ENCODE data around the gene GRID2.

Gene GRID2

GRCh38 chr4:93684571-93684970 lies 1380.8 kb downstream of the GRID2 start:
- H3K9me3 ChIP-seq (ENCODE audit: control insufficient read depth, low read length) = no peaks in the 10 kb centered on the region
- H3K27me3 ChIP-seq (replicated peaks; ENCODE audit: control insufficient read depth, insufficient read depth, low read length) = no peaks in the 10 kb centered on the region
- H3K4me1 ChIP-seq (ENCODE audit: control insufficient read depth, insufficient read depth, low read length) = no peaks in the 10 kb centered on the region

GRCh38 chr4:93687304-93687703 lies 1383.5 kb downstream of the GRID2 start:
- Histone ChIP-seq H3K4me1 (ENCODE audit: control insufficient read depth, insufficient read depth, low read length) (no peaks in the 10 kb centered on the region), H3K4me3 (ENCODE audit: low read length) (no peak overlapping the region), H3K9ac (ENCODE audit: low read length) (no peak overlapping the region), H3K27me3 (replicated peaks; ENCODE audit: control insufficient read depth, insufficient read depth, low read length) (no peaks in the 10 kb centered on the region), H3K9me3 (ENCODE audit: control insufficient read depth, low read length) (no peaks in the 10 kb centered on the region), H3K36me3 (ENCODE audit: control insufficient read depth, insufficient read depth, low read length, severe bottlenecking) (no peaks in the 10 kb centered on the region)
- DNase-seq (ENCODE audit: low read depth) = no peak

More at GRCh38 chr4:93684571-93684970, 1380.8 kb downstream of the GRID2 start:
- Histone ChIP-seq H3K36me3 (ENCODE audit: control insufficient read depth, insufficient read depth, low read length, severe bottlenecking) (no peaks in the 10 kb centered on the region), H3K4me3 (ENCODE audit: low read length) (no peak overlapping the region), H3K9ac (ENCODE audit: low read length) (no peak overlapping the region)
- no peak for DNase-seq (ENCODE audit: low read depth)

- no peaks in the 10 kb centered on the region for H3K36me3 ChIP-seq (ENCODE audit: control insufficient read depth, insufficient read depth, low read length, severe bottlenecking)
- no peak for DNase-seq (ENCODE audit: low read depth)
- H3K9ac ChIP-seq (ENCODE audit: low read length) = no peak overlapping the region
- no peaks in the 10 kb centered on the region for H3K27me3 ChIP-seq (replicated peaks; ENCODE audit: control insufficient read depth, insufficient read depth, low read length)
- H3K4me1 ChIP-seq (ENCODE audit: control insufficient read depth, insufficient read depth, low read length) = no peaks in the 10 kb centered on the region
- no peak overlapping the region for H3K4me3 ChIP-seq (ENCODE audit: low read length)
- no peaks in the 10 kb centered on the region for H3K9me3 ChIP-seq (ENCODE audit: control insufficient read depth, low read length)
These were observed 1385.2 kb downstream of the GRID2 start for GRCh38 chr4:93688978-93689377.

- Histone ChIP-seq H3K9ac (ENCODE audit: low read length) (no peak overlapping the region), H3K4me3 (ENCODE audit: low read length) (no peak overlapping the region)
These were observed 1389.4 kb downstream of the GRID2 start for GRCh38 chr4:93693141-93693540.

GRCh38 chr4:93698686-93699085 lies 1394.9 kb downstream of the GRID2 start:
- DNase-seq (ENCODE audit: low read depth) = no peak
- Histone ChIP-seq H3K4me1 (ENCODE audit: control insufficient read depth, insufficient read depth, low read length) (no peaks in the 10 kb centered on the region), H3K4me3 (ENCODE audit: low read length) (no peak overlapping the region), H3K27me3 (replicated peaks; ENCODE audit: control insufficient read depth, insufficient read depth, low read length) (no peaks in the 10 kb centered on the region), H3K9ac (ENCODE audit: low read length) (no peak overlapping the region), H3K36me3 (ENCODE audit: control insufficient read depth, insufficient read depth, low read length, severe bottlenecking) (no peaks in the 10 kb centered on the region), H3K9me3 (ENCODE audit: control insufficient read depth, low read length) (no peaks in the 10 kb centered on the region)

More at GRCh38 chr4:93693141-93693540, 1389.4 kb downstream of the GRID2 start:
- Histone ChIP-seq H3K27me3 (replicated peaks; ENCODE audit: control insufficient read depth, insufficient read depth, low read length) (no peaks in the 10 kb centered on the region), H3K9me3 (ENCODE audit: control insufficient read depth, low read length) (no peaks in the 10 kb centered on the region), H3K36me3 (ENCODE audit: control insufficient read depth, insufficient read depth, low read length, severe bottlenecking) (no peaks in the 10 kb centered on the region), H3K4me1 (ENCODE audit: control insufficient read depth, insufficient read depth, low read length) (no peaks in the 10 kb centered on the region)
- no peak for DNase-seq (ENCODE audit: low read depth)

- Histone ChIP-seq H3K9ac (ENCODE audit: low read length) (no peak overlapping the region), H3K4me3 (ENCODE audit: low read length) (no peak overlapping the region), H3K27me3 (replicated peaks; ENCODE audit: control insufficient read depth, insufficient read depth, low read length) (no peaks in the 10 kb centered on the region), H3K4me1 (ENCODE audit: control insufficient read depth, insufficient read depth, low read length) (no peaks in the 10 kb centered on the region), H3K9me3 (ENCODE audit: control insufficient read depth, low read length) (no peaks in the 10 kb centered on the region), H3K36me3 (ENCODE audit: control insufficient read depth, insufficient read depth, low read length, severe bottlenecking) (no peaks in the 10 kb centered on the region)
- DNase-seq (ENCODE audit: low read depth) = no peak
These were observed 1396.8 kb downstream of the GRID2 start for GRCh38 chr4:93700571-93700970.

- Histone ChIP-seq H3K4me3 (ENCODE audit: low read length) (no peak overlapping the region), H3K9ac (ENCODE audit: low read length) (no peak overlapping the region), H3K27me3 (replicated peaks; ENCODE audit: control insufficient read depth, insufficient read depth, low read length) (no peaks in the 10 kb centered on the region), H3K36me3 (ENCODE audit: control insufficient read depth, insufficient read depth, low read length, severe bottlenecking) (no peaks in the 10 kb centered on the region), H3K4me1 (ENCODE audit: control insufficient read depth, insufficient read depth, low read length) (no peaks in the 10 kb centered on the region), H3K9me3 (ENCODE audit: control insufficient read depth, low read length) (no peaks in the 10 kb centered on the region)
- no peak for DNase-seq (ENCODE audit: low read depth)
These were observed 1406.5 kb downstream of the GRID2 start for GRCh38 chr4:93710101-93710846.

- H3K9me3 ChIP-seq (ENCODE audit: control insufficient read depth, low read length) = no peaks in the 10 kb centered on the region
- no peaks in the 10 kb centered on the region for H3K27me3 ChIP-seq (replicated peaks; ENCODE audit: control insufficient read depth, insufficient read depth, low read length)
- no peaks in the 10 kb centered on the region for H3K4me1 ChIP-seq (ENCODE audit: control insufficient read depth, insufficient read depth, low read length)
- H3K4me3 ChIP-seq (ENCODE audit: low read length) = no peak overlapping the region
- no peaks in the 10 kb centered on the region for H3K36me3 ChIP-seq (ENCODE audit: control insufficient read depth, insufficient read depth, low read length, severe bottlenecking)
- H3K9ac ChIP-seq (ENCODE audit: low read length) = no peak overlapping the region
- no peak for DNase-seq (ENCODE audit: low read depth)
These were observed 1407.2 kb downstream of the GRID2 start for GRCh38 chr4:93710847-93711430.

GRCh38 chr4:93718233-93718632 lies 1414.5 kb downstream of the GRID2 start:
- Histone ChIP-seq H3K9ac (ENCODE audit: low read length) (no peak overlapping the region), H3K36me3 (ENCODE audit: control insufficient read depth, insufficient read depth, low read length, severe bottlenecking) (no peaks in the 10 kb centered on the region), H3K27me3 (replicated peaks; ENCODE audit: control insufficient read depth, insufficient read depth, low read length) (no peaks in the 10 kb centered on the region), H3K9me3 (ENCODE audit: control insufficient read depth, low read length) (no peaks in the 10 kb centered on the region), H3K4me3 (ENCODE audit: low read length) (no peak overlapping the region), H3K4me1 (ENCODE audit: control insufficient read depth, insufficient read depth, low read length) (no peaks in the 10 kb centered on the region)
- DNase-seq (ENCODE audit: low read depth) = no peak

GRCh38 chr4:93719552-93719951 lies 1415.8 kb downstream of the GRID2 start:
- Histone ChIP-seq H3K27me3 (replicated peaks; ENCODE audit: control insufficient read depth, insufficient read depth, low read length) (no peaks in the 10 kb centered on the region), H3K9me3 (ENCODE audit: control insufficient read depth, low read length) (no peaks in the 10 kb centered on the region), H3K4me3 (ENCODE audit: low read length) (no peak overlapping the region), H3K9ac (ENCODE audit: low read length) (no peak overlapping the region), H3K4me1 (ENCODE audit: control insufficient read depth, insufficient read depth, low read length) (no peaks in the 10 kb centered on the region), H3K36me3 (ENCODE audit: control insufficient read depth, insufficient read depth, low read length, severe bottlenecking) (no peaks in the 10 kb centered on the region)
- no peak for DNase-seq (ENCODE audit: low read depth)

- no peaks in the 10 kb centered on the region for H3K36me3 ChIP-seq (ENCODE audit: control insufficient read depth, insufficient read depth, low read length, severe bottlenecking)
- H3K27me3 ChIP-seq (replicated peaks; ENCODE audit: control insufficient read depth, insufficient read depth, low read length) = no peaks in the 10 kb centered on the region
- H3K4me3 ChIP-seq (ENCODE audit: low read length) = no peak overlapping the region
- no peaks in the 10 kb centered on the region for H3K4me1 ChIP-seq (ENCODE audit: control insufficient read depth, insufficient read depth, low read length)
- H3K9me3 ChIP-seq (ENCODE audit: control insufficient read depth, low read length) = no peaks in the 10 kb centered on the region
- no peak overlapping the region for H3K9ac ChIP-seq (ENCODE audit: low read length)
- DNase-seq (ENCODE audit: low read depth) = no peak
These were observed 1418.7 kb downstream of the GRID2 start for GRCh38 chr4:93722446-93722845.

All from adipocyte (in vitro differentiated cells).